GM12872 (cell line): ENCODE results near the gene MXRA7.

Source experiments
- CTCF ChIP-seq: IDR thresholded peaks from 3 replicates; pipeline ENCODE4 v1.5.1; 2011; ENCODE audit warnings: low read depth, mild to moderate bottlenecking, low read length, moderate library complexity; ENCODE audit not compliant: insufficient read depth

The MXRA7 gene

GRCh38 chr17:76722279-76722678, 11.5 kb upstream of the MXRA7 start:
- TF ChIP-seq CTCF = no peak

GRCh38 chr17:76721463-76721862, 10.7 kb upstream of the MXRA7 start:
- no peak for TF ChIP-seq CTCF

- no peak for TF ChIP-seq CTCF
Observed at GRCh38 chr17:76720941-76721340, 10.2 kb upstream of the MXRA7 start.

GRCh38 chr17:76720211-76720610, 9.4 kb upstream of the MXRA7 start:
- TF ChIP-seq CTCF = no peak

- TF ChIP-seq CTCF = no peak
Observed at GRCh38 chr17:76718516-76718915, 7.8 kb upstream of the MXRA7 start.

- TF ChIP-seq CTCF = no peak
Observed at GRCh38 chr17:76716839-76717215, 6.1 kb upstream of the MXRA7 start.

GRCh38 chr17:76716146-76716838, 5.5 kb upstream of the MXRA7 start:
- no peak for TF ChIP-seq CTCF
